ENCODE data around the gene MOB3B.

MOB3B gene

DNA sequence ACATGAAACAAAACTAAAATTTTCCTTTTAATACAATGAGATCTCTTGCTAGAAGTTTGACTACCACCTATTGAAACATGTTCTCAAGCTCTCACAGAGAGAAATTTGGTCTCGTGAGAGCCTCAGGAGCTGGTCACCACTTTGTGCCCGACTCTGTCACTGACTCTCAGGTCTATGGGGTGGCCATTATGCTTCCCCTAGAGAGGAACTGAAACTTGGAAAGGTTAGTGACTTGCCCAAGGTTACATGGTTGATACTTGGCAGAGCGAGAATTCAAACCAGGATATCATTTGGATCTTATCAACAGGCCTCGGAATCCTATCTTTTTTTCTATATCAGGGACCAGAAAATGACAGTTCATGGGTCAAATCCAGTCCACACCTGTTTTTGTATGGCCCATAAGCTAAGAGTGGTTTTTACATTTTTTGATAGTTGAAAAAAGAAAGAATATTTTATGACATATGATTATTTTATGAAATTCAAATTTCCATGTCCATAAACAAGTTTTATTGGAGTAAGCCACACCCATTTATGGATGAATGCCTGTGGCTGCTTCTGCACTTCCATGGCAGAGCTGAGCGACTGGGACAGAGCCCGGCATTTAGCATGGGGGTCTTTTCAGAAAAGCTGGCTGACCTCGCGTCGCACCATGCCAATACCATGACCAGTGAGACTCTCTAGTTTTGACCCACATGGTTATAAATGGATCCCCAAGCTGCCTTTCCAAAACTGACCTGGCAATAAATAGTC is 187.9 kb downstream of the MOB3B start:
- DNase-seq (ENCODE audit: low read depth, low spot score), result no peak

DNA sequence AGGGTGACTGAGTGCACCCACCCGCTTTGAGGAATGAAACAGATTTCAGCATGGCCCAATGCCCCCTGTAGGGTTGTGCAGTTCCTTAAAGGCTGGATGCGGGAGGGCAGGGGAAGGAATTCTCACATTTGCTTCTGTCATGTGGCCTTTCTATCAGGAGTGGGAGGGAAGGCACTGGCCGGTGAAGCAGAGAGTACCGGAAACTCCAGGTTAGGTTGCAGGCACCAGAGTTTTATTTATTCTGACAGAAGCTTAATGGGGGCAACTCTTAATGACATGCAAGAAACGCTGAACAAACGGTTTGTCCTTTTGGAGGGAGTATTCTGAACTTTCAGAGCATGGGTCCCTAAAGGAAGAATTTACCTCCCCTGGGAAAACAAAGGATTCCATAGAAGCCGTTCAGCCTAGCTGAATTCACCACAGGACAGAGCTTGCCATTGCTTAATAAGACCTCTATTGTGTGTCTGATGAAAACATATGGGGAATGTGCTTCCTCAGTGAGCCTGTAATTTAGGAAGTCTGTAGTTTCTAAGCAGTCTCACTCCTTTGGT is 188.6 kb downstream of the MOB3B start:
- DNase-seq (ENCODE audit: low read depth, low spot score), result no peak

DNA sequence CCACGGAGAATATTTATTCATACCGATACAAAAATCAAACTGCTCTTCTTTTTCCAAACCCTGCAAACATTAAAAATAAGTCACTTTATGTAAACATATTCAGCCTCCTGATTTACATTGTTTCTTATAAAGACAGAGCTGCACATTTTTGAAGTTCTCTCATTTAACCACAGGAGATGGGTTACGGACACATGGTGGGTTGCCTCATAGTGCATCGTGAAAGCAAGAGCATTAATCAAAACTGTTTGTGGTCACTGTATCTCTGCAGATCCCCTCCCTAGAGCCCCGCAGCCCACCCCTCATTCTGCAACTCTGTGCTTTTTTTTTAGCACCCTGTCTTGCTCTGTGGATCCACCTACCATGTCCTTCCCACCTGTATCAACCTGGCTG is 189.3 kb downstream of the MOB3B start:
- DNase-seq (ENCODE audit: low read depth, low spot score), result no peak

DNA sequence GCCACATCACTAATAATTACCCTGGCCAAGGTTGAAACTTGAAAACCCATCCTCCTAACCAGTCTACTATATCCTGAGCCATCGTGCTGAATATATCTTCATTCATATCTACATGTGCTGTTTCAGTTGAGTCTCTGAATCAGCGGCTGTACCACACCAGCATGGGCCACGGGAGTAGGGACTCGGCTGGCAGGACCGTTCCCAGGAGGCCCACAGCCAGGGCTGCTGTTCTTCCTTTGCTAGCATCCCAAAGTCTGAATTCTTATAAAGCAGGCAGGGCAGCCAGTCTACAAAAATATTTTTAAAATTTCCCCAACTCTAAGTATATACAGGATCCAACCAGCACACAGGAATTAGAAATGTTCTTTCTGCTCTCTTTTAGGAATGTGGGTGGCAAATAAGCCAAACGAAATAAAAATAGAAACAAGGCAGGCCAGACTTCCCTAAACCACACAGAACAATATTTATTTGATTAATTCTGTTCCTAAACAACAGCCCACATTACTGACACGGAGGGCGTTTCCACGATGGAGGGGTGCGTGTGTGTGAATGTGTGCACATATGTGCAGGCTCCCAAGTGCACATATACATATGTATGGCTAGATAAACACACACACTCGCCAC is 189.8 kb downstream of the MOB3B start:
- DNase-seq (ENCODE audit: low read depth, low spot score), result peak; percentile 32

DNA sequence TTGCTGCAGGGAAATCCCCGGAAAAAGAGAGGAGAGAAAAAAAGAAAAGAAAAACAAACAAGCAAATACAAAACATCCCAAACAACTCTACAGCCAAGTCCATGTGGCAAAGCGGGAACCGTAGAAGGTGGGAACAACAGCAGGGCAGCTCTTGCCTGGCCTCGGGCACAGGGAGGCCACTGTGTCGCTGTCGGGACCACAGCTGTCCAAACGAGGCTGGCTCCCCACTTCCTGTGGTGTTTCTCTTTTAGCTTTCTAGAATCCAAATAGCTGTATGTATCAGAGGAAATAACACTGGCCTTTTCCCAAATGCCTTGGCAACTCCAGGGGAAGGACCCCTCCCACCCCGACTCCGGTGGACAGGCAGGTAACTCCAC is 191.1 kb downstream of the MOB3B start:
- no peak for DNase-seq (ENCODE audit: low read depth, low spot score)

DNA sequence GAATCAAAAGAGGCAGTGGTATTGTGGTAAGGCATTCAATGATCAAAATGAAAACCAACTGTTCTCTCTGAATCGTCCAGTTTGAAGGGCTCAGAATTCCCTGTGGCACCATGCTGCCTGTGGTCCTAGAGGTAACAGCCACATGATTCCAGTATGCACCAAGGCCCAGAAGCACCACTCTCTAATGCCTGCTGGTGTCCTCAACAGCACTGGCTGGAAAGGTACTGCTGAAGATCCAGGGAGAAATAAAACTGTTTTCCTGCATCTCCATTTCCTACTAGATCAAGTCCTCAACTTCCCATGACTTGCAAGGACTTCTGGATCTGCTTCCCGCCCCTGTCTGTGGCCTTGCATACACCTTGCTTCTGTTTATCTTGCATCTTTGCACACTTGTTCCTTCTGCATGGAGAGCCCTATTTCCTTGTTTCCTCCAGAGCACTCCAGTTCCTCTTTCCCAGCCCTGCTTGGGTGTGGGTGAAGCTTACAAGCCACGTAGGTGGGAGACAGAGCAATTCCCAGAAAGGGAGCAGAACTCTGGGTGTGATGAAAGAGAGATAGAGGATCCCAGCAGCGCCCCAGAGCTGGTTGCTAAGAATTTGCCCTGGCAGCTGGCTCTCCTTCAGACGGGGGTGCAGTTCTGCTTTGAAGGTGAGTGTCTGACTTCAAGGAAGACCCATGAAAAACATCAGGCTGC is 191.6 kb downstream of the MOB3B start:
- DNase-seq (ENCODE audit: low read depth, low spot score), result no peak

DNA sequence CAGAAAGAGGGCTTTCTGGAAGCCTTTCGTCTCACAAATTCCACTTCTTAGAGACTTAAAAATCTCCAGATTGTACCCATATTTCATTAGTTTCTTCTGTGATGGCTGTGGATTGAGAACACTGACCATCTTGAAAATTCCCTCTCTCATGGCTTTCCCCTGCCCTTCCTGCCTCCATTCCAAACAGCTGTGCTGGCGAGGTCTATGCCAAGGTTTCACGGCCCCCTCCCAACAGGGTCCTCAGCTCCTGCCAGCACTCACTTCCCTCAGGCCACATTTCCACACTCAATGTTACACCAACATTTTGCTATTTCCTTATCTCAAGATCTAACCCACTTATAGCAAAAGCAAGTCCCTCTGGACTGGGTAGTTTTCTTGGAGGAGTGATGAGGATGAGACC is 192.4 kb downstream of the MOB3B start:
- no peak for DNase-seq (ENCODE audit: low read depth, low spot score)

DNA sequence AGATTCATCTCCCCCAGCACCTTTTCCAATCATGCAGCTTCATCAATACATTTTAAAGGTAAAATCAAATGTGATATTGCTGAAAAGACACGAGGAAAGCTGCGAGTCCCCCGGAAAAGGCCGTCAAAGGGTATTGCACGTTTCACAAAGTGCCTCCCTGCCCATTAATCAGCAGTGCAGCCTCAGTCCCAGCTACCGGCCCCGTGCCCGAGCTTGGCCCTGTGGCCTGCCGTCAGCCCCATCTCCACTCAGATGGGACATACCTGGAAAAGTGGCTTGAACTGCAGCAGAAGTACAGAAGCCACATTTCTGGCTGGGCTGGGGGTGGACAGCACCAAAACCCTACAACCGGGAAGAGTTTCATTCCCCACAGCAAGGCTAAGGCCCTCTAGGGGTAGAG is 192.8 kb downstream of the MOB3B start:
- no peak for DNase-seq (ENCODE audit: low read depth, low spot score)

DNA sequence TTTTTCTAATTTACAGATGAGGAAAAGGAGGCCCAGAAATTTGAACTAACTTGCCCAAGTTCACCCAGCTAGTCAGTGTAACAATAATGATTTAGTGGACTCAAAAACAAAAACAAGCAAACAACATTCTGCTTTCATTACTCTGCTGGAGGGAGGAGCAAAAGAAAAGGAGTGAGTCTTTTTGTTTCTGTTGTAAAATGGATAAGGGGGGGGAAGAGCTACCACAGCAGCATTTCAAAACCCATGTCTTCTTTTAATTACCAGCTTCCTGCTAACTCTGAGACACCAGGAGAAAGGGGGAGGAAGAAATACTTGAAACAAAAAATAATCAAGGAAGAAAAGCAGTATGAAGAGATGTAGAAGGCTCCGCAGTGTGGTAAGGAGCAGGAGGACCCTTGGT is 193.5 kb downstream of the MOB3B start:
- no peak for DNase-seq (ENCODE audit: low read depth, low spot score)

DNA sequence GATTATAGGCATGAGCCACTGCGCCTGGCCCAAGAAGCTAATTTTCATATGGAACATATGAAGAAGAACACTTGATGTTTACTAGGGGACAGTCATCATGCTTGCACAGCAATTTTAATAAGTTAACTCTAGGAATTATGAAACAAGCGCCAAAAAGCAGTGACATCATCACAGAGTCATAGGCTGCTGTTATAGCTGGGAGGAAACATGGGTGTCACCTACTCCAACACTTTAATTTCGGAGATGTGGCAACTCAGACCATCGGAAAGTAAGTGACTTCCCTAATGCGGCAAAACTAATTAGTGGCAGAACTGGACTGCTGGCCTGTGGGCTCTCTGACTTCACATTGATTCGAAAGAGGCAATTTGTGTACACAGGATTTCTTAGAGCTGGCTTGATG is 194.5 kb downstream of the MOB3B start:
- DNase-seq (ENCODE audit: low read depth, low spot score), result no peak

DNA sequence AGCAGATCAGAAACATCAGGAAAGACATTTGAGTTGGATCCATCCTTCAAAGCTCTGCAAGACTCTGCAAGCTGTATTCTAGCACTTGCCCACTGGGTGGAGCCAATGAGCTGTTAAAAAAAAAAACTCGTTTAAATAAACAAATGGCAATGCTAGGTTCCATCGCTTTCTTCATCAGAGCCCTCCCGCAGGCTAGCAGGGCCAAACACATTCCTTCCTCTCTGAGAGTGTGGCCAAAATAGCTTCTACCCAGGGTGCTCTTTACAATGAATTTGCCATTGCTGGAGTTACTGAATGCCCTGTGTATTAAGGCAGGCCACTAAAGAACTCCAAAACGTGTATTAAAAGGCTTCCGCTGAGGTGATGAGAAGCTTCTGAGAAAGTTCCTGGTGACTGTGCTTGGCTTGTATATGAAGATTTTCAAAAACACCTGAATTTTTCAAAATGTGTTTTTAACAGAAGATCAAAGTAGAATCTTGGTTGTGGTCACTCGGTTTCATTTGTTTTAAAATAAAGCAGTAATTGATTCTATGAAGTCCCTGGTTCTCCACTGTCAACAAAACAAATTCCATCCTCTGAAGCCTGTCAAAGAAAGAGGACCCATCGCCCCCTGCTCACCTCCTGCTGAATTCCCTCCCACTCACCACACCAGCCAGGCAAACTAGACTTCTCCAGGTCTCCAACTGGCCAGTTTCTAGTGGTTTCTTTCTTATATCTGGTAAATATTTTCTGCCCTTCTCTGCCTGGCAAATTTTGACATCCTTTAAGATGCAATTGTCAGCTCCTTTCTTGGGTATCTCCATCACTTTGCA is 196.2 kb downstream of the MOB3B start:
- DNase-seq (ENCODE audit: low read depth, low spot score), result peak; percentile 89

DNA sequence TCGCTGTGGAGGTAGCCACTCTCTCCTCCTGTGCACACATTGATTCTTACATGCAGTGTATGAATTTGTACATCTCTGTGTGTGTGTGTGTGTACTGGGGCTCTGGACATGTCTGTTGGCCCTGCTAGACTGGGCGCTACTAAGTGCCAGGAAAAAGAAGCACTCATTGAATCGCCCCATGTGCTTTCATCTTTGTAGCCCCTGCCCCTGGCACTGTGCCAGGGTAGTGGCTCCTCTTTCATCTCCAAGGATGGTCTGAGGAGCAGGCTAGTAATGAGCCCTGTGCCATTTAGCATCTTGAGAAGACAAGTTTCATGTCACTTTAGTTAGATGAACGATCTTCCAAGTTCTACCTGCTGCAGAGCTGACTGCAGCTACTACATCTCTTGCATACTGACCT is 198.2 kb downstream of the MOB3B start:
- DNase-seq (ENCODE audit: low read depth, low spot score), result no peak

DNA sequence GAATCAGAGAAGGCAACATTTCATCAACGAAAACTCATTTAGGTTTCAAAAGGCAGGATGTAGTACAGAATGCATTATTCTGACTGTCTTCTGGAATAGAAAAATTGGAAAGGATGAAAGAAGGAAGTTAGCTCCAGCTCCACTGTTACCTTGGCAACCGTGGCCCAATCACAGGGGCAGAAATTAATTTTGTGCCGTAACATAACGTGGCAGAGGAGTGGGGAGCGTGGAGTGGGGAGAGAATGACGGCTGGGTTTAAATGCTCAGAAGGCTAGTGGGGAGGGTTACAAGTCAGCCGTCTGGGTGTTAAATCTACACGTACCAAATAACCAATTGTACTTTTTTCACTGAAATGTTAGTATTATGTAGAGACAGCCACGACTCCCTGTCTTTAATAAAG is 200.3 kb downstream of the MOB3B start:
- DNase-seq (ENCODE audit: low read depth, low spot score), result no peak

DNA sequence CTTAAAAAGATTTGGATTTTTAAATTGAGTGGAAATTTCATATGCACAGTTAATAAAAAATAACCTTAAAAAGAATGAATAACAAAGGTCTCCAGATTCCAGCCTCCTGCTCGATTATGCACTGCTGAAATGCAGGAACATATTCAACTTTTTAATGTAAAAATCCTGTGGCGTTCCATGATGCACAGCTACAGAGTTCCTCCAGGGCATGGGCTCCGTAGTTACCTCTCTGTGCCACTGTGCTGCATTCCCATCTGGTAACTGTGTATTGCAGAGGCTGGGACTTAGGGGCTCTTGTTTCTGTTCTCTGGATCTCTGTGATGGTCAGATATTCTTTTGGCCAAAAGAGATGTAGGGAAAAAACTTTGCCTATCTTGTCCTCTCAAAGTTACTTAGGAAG is 201.1 kb downstream of the MOB3B start:
- no peak for DNase-seq (ENCODE audit: low read depth, low spot score)

DNA sequence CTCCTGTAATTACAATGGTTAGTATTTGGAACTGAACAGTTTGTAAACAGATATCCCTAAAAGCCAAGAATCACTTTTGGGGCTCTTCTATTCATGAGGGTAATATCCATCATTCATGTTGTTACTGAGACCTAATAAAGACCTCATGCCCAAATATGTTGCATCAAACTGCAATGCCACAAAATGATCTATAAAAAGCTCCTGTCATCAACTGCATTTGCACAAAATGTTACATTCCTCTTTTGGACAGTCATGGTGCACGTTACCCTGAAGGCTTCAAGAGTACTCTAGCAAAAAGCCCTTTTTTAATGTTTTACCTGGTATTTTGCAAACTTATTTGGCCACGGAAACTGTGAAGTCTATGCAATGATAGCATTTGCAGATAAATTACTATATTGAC is 218.4 kb downstream of the MOB3B start:
- DNase-seq (ENCODE audit: low read depth, low spot score), result no peak

DNA sequence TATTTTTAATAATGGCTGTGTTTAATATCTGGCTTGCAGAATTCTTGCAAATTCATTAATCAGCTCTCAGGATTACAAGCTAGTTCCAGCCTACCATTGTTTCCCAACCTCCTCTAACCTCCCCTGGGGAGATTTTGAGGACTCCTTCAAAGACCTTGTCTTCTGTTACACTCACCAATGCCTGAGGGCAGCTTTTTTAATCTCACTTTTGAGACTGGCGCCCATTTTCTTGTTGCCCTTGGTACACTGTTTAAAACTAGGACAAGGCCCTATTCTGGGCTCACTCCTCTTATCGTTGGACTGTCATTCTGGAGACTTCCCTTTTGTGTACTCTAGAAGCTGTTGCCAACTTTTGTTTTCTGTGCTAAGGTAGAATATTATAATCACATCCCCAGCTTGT is 219.0 kb downstream of the MOB3B start:
- DNase-seq (ENCODE audit: low read depth, low spot score), result no peak

DNA sequence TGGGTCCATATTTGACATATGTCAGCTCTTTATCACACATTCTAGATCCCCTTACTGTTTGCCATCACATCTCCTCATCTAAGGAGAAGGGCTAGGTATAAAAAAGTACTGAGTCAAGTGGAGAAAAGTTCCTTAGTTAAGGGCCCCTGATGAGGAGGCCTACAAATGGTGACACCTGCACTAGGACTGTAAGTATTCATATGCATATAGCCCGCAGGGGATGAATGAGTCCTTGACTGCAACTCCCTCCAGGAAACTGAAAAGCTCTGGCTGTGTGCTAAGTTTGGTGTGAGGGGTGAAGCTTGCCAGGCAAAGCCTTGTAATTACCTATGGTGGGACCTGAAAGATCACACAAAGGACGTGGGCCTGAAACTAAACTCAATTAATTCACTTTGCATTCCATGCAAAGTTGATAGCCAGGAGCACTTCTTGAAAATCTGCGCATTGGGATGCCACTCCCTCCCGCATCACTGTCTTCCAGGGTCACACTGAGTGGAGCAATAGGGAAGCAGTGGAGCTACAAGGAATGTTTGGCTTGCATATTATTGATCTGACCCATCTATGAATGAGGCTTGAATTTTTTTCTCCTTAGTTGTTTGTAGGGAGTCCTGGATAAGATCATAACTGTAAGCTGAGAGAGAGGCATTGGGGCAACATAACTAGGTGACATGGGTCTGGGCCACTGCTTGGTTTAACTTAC is 220.8 kb downstream of the MOB3B start:
- DNase-seq (ENCODE audit: low read depth, low spot score), result no peak

DNA sequence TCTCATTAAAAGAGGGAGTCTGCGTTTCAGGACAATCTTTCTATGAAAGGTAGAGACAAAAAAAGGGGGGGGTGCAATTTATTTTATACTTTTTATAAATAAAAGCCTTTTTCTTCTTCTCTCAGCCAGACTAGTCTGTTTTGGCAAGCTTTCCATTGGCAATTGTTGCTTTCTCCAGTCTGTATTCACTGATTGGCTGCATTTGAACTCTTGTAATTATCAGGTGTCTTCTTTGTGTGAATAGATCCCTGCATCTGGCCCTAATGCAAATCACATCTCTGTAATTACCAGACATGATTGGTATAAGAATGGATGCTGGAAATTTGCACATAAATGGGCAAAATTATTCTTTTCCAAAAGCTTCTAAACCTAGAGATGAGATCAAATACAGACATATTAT is 225.1 kb downstream of the MOB3B start:
- no peak for DNase-seq (ENCODE audit: low read depth, low spot score)

DNA sequence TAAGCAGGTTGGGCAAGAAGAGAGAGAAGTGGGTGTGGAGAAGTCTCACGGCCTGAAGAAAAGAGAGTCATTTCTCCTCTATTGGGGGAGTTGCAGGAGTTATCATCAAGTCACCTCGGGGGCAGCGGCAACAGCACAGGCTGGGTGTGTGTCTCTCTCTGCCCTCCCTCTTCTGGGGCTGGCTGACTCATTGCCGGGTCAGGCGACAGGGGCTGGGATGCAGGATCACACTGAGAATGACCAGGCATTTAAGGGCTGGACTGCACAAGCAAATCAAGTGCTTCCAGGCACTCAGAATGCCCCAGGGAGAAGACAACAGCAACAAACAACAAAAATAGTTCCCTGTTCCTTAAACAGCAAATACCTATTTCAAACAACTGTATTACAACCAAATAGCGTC is 226.4 kb downstream of the MOB3B start:
- peak; percentile 32 for DNase-seq (ENCODE audit: low read depth, low spot score)

DNA sequence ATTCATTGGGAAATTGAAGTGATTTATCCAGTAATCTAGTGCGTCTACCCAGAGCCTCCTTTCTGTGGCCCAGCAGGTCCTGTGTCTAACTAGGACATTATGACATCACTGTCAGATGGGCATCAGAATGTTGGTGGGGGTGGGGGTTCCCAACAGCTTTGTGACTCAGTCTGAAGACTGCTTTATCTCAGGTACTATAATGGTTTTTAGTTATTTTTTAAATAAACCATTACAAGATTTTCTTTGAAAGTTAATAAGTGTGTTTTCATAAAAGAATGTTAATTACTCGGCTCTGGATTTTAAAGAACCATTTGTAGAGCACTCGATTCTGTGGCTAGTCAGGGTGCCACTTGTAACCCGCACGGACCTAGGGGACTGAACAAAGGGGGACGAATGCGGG is 232.6 kb downstream of the MOB3B start, which contains the start of gene EQTN:
TSS of gene EQTN (minus strand) at position 101 of the 400 bp plus-strand sequence. CDS start at position 6, 95 bp downstream.
- DNase-seq (ENCODE audit: low read depth, low spot score), result no peak

DNA sequence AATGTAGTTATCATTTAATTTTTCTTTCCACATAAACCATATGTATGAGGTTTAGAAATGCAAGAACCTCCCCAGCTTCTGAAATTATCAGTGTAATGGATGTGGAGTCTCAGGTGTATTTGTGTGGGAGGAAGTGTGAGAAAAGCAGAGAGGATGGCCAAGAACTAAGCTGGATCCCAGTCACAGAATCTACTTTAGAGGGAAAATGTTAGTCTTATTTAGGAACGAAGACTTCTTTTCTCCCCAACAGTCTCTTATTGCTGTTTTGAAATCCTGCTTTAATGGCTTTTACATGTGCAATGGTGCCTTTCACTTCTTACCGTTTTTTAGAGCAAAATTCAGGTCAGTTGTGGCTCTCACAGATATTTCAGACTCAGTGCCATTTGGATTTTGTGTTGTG is 235.6 kb downstream of the MOB3B start:
- no peak for DNase-seq (ENCODE audit: low read depth, low spot score)
